Measurements from ENCODE around the gene HOXB2.

Gene HOXB2

DNA sequence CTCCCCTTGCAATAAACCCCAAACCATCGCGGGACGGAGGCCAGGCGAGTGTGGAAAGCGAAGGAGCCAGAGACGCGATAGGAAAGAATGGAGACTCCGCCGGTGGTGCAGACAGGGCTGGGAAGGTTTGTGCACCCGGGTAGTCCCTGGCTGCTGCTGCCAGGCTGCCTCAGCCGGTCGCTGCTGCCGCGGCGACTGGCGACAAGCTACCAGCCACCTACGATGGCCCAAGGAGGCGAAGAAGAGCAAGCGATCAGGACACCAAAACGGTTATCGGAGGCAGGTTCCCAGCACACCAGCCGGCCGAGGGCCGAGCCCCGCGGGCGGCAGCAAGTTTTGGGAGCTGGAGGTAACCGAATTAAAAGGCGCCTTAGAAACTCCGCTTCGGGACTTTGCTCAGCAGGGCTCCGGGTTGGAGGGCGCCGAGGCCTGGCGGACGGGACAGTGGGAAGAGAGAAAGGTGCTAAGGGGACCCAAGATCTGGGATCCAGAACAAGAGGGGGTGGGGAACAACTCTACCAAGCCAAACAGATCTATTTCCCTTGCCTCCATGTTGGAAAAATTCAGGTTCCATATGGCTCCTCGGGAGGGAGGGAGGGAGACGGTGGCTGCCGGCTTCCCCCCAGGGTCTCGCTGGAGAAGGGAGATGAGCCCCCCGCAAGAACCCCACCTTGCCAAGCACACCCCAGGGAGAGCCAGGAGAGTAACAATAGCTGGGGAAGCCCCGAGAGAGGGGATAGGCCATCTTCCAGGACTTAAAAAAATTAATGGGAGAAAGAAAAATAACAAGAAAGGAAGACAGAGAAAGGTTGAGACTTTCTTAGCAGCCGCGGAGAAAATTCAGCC lies 9.7 kb upstream of the HOXB2 start:
- Histone ChIP-seq H3K4me3 (ENCODE audit: low read length, poor library complexity, severe bottlenecking) (no peak overlapping the region), H3K27me3 (ENCODE audit: insufficient read depth, low read length, poor library complexity, severe bottlenecking) (no peaks in the 10 kb centered on the region), H3K9me2 (replicated peaks; ENCODE audit: low read depth, low read length) (no peaks in the 10 kb centered on the region), H3K9ac (ENCODE audit: low read depth, low read length, poor library complexity, severe bottlenecking) (no peak overlapping the region), H4K20me1 (ENCODE audit: insufficient read depth, low read length, poor library complexity, severe bottlenecking) (peaks cover 88% of the 10 kb centered on the region), H3K36me3 (ENCODE audit: insufficient read depth, low read length) (peaks cover 89% of the 10 kb centered on the region), H3F3A (ENCODE audit: low read depth) (no peaks in the 10 kb centered on the region), H3K4me1 (ENCODE audit: insufficient read depth, low read length, poor library complexity, severe bottlenecking) (peaks cover 41% of the 10 kb centered on the region), H2AFZ (ENCODE audit: low read length) (no peak overlapping the region), H3K4me2 (ENCODE audit: low read depth, low read length, poor library complexity, severe bottlenecking) (no peak overlapping the region), H3K79me2 (ENCODE audit: insufficient read depth, low read length) (peaks cover 100% of the 10 kb centered on the region), H3K9me3 (ENCODE audit: insufficient read depth, low read depth, low read length) (no peaks in the 10 kb centered on the region)
- TF ChIP-seq EZH2phosphoT487 (IDR thresholded peaks at IDR 0.05; ENCODE audit: borderline replicate concordance): no peak
- TF ChIP-seq, protein P1, sequence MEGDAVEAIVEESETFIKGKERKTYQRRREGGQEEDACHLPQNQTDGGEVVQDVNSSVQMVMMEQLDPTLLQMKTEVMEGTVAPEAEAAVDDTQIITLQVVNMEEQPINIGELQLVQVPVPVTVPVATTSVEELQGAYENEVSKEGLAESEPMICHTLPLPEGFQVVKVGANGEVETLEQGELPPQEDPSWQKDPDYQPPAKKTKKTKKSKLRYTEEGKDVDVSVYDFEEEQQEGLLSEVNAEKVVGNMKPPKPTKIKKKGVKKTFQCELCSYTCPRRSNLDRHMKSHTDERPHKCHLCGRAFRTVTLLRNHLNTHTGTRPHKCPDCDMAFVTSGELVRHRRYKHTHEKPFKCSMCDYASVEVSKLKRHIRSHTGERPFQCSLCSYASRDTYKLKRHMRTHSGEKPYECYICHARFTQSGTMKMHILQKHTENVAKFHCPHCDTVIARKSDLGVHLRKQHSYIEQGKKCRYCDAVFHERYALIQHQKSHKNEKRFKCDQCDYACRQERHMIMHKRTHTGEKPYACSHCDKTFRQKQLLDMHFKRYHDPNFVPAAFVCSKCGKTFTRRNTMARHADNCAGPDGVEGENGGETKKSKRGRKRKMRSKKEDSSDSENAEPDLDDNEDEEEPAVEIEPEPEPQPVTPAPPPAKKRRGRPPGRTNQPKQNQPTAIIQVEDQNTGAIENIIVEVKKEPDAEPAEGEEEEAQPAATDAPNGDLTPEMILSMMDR (conservative IDR thresholded peaks at IDR 0.05; ENCODE audit: low read length): no peak

- peaks cover 86% of the 10 kb centered on the region for H4K20me1 ChIP-seq (ENCODE audit: insufficient read depth, low read length, poor library complexity, severe bottlenecking)
- TF ChIP-seq, protein P1 (conservative IDR thresholded peaks at IDR 0.05; ENCODE audit: low read length): no peak
- no peak for TF ChIP-seq EZH2phosphoT487 (IDR thresholded peaks at IDR 0.05; ENCODE audit: borderline replicate concordance)
- H3K27me3 ChIP-seq (ENCODE audit: insufficient read depth, low read length, poor library complexity, severe bottlenecking): no peaks in the 10 kb centered on the region
- H3K9me2 ChIP-seq (replicated peaks; ENCODE audit: low read depth, low read length): no peaks in the 10 kb centered on the region
- no peak overlapping the region for H3K4me3 ChIP-seq (ENCODE audit: low read length, poor library complexity, severe bottlenecking)
- H3F3A ChIP-seq (ENCODE audit: low read depth): peaks cover 8% of the 10 kb centered on the region; the same call in 1 of the 2 replicates
- peaks cover 89% of the 10 kb centered on the region for H3K36me3 ChIP-seq (ENCODE audit: insufficient read depth, low read length)
- H3K79me2 ChIP-seq (ENCODE audit: insufficient read depth, low read length): peaks cover 99% of the 10 kb centered on the region
- H3K4me2 ChIP-seq (ENCODE audit: low read depth, low read length, poor library complexity, severe bottlenecking): no peak overlapping the region
- peaks cover 35% of the 10 kb centered on the region for H3K4me1 ChIP-seq (ENCODE audit: insufficient read depth, low read length, poor library complexity, severe bottlenecking)
- no peak overlapping the region for H2AFZ ChIP-seq (ENCODE audit: low read length)
- H3K9ac ChIP-seq (ENCODE audit: low read depth, low read length, poor library complexity, severe bottlenecking): no peak overlapping the region
- no peaks in the 10 kb centered on the region for H3K9me3 ChIP-seq (ENCODE audit: insufficient read depth, low read depth, low read length)
Measured at GRCh38 chr17:48553826-48554225, 8.9 kb upstream of the HOXB2 start.

DNA sequence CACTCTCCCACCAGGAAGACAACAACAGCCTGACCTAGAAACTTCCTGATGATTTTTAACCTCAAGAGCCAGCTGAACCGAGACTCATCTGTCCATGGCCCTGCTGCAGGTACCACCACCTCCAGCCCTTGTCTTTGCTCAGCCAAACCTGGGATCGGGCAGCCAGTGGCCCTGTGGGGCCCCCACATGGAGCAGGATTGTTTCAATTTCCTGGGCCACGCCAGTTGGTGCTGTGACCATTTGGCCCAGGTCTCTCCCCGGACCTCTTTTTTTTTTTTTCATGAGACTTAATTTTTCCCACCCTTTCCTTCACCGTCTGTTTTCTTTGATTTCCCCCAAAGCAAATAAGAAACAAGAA lies 8.3 kb upstream of the HOXB2 start:
- H3K27me3 ChIP-seq (ENCODE audit: insufficient read depth, low read length, poor library complexity, severe bottlenecking): no peaks in the 10 kb centered on the region
- no peak overlapping the region for H3K4me2 ChIP-seq (ENCODE audit: low read depth, low read length, poor library complexity, severe bottlenecking)
- H3K36me3 ChIP-seq (ENCODE audit: insufficient read depth, low read length): peaks cover 89% of the 10 kb centered on the region
- peaks cover 86% of the 10 kb centered on the region for H4K20me1 ChIP-seq (ENCODE audit: insufficient read depth, low read length, poor library complexity, severe bottlenecking)
- peaks cover 13% of the 10 kb centered on the region; the same call in 1 of the 2 replicates for H3F3A ChIP-seq (ENCODE audit: low read depth)
- H2AFZ ChIP-seq (ENCODE audit: low read length): no peak overlapping the region
- H3K9me2 ChIP-seq (replicated peaks; ENCODE audit: low read depth, low read length): no peaks in the 10 kb centered on the region
- no peaks in the 10 kb centered on the region for H3K9me3 ChIP-seq (ENCODE audit: insufficient read depth, low read depth, low read length)
- TF ChIP-seq EZH2phosphoT487 (IDR thresholded peaks at IDR 0.05; ENCODE audit: borderline replicate concordance): no peak
- TF ChIP-seq, protein P1 (conservative IDR thresholded peaks at IDR 0.05; ENCODE audit: low read length): no peak
- H3K79me2 ChIP-seq (ENCODE audit: insufficient read depth, low read length): peaks cover 99% of the 10 kb centered on the region
- H3K4me3 ChIP-seq (ENCODE audit: low read length, poor library complexity, severe bottlenecking): no peak overlapping the region
- H3K4me1 ChIP-seq (ENCODE audit: insufficient read depth, low read length, poor library complexity, severe bottlenecking): peaks cover 35% of the 10 kb centered on the region
- no peak overlapping the region for H3K9ac ChIP-seq (ENCODE audit: low read depth, low read length, poor library complexity, severe bottlenecking)
